NCI-H2081 treated with DMSO at 0.1 percent for 48 hours (cell line): Measurements from ENCODE around the gene WNT2.

Experiments
- DNase-seq: peaks from one replicate; lab custom pipeline; 2025; lab: John Stamatoyannopoulos, UW

WNT2 gene

GRCh38 chr7:117322741-117323304 lies at the start of gene WNT2:
WNT2 (minus strand) TSS chr7:117323058; CDS start chr7:117322989, 69 bp downstream.
- DNase-seq, result no peak

- DNase-seq, result no peak
These were observed 49.2 kb upstream of the WNT2 start for GRCh38 chr7:117372073-117372472.

GRCh38 chr7:117364339-117365080 lies 41.7 kb upstream of the WNT2 start:
- no peak for DNase-seq

- no peak for DNase-seq
These were observed 39.5 kb upstream of the WNT2 start for GRCh38 chr7:117362294-117362888.

GRCh38 chr7:117350027-117350426 lies 27.2 kb upstream of the WNT2 start:
- no peak for DNase-seq

- no peak for DNase-seq
These were observed 26.7 kb upstream of the WNT2 start for GRCh38 chr7:117349570-117349969.

- no peak for DNase-seq
These were observed 25.3 kb upstream of the WNT2 start for GRCh38 chr7:117347962-117348672.

- no peak for DNase-seq
These were observed 24.6 kb upstream of the WNT2 start for GRCh38 chr7:117347480-117347879.

- no peak for DNase-seq
These were observed 23.3 kb upstream of the WNT2 start for GRCh38 chr7:117346161-117346560.

GRCh38 chr7:117338020-117338419 lies 15.2 kb upstream of the WNT2 start:
- DNase-seq, result no peak

- DNase-seq, result no peak
These were observed 10.3 kb upstream of the WNT2 start for GRCh38 chr7:117333168-117333567.

GRCh38 chr7:117332031-117332430 lies 9.2 kb upstream of the WNT2 start:
- DNase-seq, result no peak

GRCh38 chr7:117325836-117326235 lies 3.0 kb upstream of the WNT2 start:
- DNase-seq, result no peak

- no peak for DNase-seq
These were observed 2.1 kb upstream of the WNT2 start for GRCh38 chr7:117324960-117325359.

- no peak for DNase-seq
These were observed 1.2 kb upstream of the WNT2 start for GRCh38 chr7:117323851-117324711.

- no peak for DNase-seq
These were observed 520 bp upstream of the WNT2 start for GRCh38 chr7:117323305-117323850.

- DNase-seq, result no peak
These were observed 2.3 kb downstream of the WNT2 start for GRCh38 chr7:117320523-117320922.

- no peak for DNase-seq
These were observed 3.7 kb downstream of the WNT2 start for GRCh38 chr7:117319181-117319580.

GRCh38 chr7:117313582-117313981 lies 9.3 kb downstream of the WNT2 start:
- DNase-seq, result no peak

- no peak for DNase-seq
These were observed 10.0 kb downstream of the WNT2 start for GRCh38 chr7:117312593-117313580.
